NCI-H446 (cell line): Measurements from ENCODE around the gene IL18BP.

Source experiments
- DNase-seq, 2 experiments: peaks; one replicate each; lab custom pipeline; 2025; lab: John Stamatoyannopoulos, UW

IL18BP gene

GRCh38 chr11:71996946-71997345, 1.8 kb upstream of the IL18BP start:
- no peak for DNase-seq

- DNase-seq, result no peak
These were observed 1.1 kb upstream of the IL18BP start for GRCh38 chr11:71997594-71997993.

DNA sequence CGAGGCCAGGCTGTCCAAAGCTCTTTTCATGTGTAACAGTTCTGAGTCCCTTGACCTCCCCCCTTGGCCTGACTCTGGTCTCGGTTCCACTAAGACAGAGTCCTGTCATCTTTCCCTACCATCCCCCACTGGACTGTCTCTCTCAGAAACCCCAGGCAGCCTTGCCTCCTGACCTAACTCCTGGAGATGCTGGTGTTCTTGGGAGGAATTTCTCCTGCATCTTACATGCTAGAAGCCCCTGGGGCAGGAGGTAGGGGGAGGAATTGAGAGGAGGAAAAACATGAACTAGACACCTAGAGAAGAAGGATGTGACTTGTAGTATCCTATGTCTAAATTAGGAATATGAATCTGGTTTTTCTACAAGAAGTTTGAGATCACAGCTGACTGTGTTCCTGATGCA, 648 bp upstream of the IL18BP start:
- DNase-seq, result no peak

DNA sequence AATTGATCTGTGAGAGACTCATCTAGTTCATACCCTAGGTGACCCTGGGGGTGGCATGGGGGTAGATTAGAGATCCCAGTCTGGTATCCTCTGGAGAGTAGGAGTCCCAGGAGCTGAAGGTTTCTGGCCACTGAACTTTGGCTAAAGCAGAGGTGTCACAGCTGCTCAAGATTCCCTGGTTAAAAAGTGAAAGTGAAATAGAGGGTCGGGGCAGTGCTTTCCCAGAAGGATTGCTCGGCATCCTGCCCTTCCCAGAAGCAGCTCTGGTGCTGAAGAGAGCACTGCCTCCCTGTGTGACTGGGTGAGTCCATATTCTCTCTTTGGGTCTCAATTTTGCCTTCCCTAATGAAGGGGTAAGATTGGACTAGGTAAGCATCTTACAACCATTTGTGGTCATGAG, 653 bp downstream of the IL18BP start:
- DNase-seq, result no peak

- DNase-seq, result no peak
These were observed 1.1 kb downstream of the IL18BP start for GRCh38 chr11:71999798-72000197.

DNA sequence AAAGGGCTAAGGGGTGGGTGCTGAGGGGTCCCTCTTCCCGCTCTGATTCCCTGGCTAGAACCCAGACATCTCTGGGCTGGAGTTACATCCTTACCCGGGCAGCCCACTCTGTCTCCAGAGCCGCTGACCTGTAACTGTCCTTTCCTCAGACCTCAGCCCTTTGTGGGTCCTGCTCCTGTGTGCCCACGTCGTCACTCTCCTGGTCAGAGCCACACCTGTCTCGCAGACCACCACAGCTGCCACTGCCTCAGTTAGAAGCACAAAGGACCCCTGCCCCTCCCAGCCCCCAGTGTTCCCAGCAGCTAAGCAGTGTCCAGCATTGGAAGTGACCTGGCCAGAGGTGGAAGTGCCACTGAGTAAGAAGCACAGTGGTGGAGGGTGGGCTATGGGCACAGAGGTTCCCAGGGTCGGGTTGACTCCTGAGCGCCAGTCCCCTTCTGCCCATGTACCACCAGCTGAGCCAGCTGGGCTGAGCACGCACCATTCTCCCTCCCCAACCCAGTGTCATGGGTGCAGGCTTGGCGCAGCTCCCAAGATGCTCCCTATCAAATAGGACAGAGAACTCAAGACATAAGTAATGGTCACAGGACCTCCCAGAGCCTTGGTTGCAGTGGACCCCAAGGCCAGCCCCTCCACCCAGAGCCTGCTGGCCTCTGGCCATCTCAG, 1.6 kb downstream of the IL18BP start:
- DNase-seq, result no peak

DNA sequence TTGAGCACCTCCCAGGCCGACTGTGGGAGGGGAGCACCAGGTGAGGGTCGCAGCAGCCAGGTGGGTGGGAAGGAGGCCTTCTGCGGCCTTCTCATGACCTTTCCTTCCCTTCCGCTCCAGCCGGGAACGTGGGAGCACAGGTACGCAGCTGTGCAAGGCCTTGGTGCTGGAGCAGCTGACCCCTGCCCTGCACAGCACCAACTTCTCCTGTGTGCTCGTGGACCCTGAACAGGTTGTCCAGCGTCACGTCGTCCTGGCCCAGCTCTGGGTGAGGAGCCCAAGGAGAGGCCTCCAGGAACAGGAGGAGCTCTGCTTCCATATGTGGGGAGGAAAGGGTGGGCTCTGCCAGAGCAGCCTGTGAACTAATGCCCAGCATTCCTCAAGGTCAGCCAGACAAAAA, 2.6 kb downstream of the IL18BP start:
- no peak for DNase-seq

- no peak for DNase-seq
These were observed 3.3 kb downstream of the IL18BP start for GRCh38 chr11:72001834-72002591.

- no peak for DNase-seq
These were observed 4.4 kb downstream of the IL18BP start for GRCh38 chr11:72002841-72003775.

GRCh38 chr11:72003776-72004171, 5.1 kb downstream of the IL18BP start:
- DNase-seq, result no peak

DNA sequence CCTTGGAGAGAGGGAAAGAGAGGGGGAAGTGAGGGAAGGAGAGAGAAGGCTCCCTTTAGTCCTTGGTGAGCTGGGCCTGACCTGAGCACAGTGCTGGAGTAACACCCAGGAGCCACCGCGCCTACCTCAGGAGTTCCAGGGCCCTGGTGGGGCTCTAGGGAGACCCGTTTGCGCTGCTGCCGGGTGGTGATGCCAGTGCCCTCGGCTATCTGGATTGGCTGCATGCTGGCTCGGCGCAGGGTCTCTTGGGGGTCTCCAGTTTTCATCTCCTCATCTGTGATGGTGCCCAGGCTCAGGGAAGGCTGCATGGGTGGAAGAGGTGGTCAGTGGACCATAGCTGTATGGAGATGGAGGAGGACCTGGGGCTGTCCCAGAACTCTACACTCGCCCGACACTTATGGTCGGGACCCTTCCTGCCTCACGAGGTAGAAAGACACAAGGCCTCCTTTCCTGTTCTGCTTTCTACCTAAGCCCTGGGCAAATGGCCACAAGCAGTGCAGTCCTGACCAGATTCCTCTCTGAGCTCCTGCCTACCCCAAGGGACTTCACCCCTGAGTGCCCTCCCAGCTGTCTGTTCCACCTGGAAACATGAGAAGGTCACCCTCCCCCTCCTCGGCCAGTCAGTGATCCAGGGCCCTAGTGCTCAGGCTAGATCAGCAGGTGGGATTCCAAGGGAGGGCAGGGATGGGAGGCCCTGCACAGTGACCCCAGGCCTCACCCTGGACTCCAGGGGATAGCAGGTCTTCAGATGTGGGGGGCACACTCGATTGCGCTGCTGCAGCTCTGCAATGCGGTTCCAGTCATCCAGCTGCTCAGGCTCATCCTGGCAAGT, 6.0 kb downstream of the IL18BP start:
- no peak for DNase-seq

DNA sequence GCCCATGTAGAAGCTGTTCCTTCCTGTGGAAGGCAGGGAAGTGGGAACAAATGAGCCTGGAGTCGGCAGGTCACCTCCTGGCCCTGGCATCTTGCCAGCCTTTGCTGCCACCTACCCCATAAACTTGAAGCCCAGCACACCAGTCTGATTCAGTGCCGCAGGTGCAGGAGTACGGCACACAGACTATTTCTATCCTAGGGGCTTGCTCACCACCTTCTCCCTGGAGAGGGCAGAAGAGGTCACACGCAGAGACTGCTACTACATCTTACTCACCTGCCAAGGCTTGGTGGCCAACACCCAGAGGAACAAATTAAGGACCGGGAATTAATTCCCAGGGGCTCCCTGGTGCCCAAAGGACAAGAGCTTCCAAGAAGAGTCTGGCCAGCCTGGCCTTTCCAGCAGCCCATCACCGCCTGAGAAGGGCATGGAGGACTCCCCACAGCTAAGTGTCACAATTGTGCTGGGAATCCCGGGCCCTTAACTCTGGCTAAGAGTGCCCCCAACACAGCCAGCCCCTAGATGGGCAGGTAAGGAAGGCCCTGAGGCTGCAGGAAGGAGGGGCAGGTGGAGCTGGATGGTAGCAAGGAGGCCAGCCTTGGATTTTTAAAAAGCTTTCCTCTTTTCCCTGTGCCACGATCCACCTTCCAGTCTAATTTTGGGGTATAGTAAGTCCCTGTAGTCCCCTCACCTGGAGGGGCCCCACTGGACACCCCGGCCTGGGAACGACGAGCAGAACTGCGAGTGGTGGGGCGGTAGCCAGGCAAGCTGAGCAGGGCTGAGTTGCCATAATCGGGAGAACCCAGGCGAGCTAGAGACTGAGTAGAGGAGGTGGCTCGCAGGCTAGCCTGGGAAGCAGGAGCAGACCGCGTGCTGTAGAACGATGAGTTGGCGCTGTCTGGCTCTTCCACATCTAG, 6.9 kb downstream of the IL18BP start:
- no peak for DNase-seq

DNA sequence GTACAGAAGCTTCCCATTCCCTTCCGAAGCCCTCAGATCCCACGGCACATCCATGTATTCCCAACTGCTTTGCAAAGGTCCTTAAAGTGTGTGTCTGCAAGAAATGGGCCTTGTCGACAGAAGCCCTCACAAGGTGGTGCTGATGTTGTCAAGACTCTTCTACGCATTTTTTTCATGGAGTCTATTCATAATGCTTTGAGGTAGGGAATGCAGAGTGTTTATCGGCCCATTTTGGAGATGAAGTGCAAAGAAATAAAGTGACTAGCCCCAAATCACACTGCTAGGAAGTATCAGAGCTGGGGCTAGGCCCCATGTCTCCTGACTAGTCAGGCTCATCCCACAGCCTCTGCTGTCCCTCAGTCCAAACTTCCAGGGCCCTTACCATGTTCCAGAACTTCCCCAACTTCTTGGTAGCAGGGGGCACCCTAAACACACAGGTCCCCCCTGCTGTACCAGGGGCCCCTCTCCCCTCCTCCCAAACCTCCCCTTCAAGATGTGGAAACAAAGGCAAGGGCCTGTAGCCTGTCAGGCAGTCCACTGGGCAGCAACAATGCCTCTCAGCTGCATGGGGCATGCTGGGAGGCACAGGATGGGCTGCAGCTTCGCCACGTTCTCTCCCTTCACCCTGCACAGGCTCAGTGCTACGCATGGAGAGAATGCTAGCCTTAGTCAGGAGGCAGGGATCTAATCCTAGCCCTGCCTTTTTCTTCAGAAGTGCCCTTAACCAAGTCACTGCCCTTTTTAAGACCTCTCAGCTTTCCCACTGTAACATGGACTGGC, 7.8 kb downstream of the IL18BP start:
- no peak for DNase-seq

GRCh38 chr11:72007089-72007476, 8.4 kb downstream of the IL18BP start:
- no peak for DNase-seq

- no peak for DNase-seq
These were observed 8.9 kb downstream of the IL18BP start for GRCh38 chr11:72007587-72007986.

GRCh38 chr11:72008728-72009127, 10.0 kb downstream of the IL18BP start:
- no peak for DNase-seq

DNA sequence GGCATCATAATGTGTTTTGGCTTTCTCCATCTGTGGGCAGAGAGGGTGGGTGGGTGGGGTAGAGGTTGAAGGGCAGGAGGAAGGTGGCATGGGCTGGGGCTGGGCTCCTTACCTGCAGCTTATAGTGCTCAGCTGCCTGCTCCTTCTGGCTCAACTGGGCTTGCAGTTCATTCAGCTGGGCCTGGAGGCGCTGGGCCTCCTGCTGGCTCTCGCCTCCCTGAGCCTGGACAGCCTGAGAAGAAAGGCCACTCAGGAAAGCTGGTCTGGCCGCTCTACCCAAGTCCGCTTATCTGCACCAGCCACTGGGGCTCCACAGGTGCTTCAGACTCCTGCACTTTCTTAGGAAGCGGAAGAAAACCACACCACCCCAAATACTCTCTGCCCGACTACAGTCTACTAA, 10.4 kb downstream of the IL18BP start:
- DNase-seq, result no peak

DNA sequence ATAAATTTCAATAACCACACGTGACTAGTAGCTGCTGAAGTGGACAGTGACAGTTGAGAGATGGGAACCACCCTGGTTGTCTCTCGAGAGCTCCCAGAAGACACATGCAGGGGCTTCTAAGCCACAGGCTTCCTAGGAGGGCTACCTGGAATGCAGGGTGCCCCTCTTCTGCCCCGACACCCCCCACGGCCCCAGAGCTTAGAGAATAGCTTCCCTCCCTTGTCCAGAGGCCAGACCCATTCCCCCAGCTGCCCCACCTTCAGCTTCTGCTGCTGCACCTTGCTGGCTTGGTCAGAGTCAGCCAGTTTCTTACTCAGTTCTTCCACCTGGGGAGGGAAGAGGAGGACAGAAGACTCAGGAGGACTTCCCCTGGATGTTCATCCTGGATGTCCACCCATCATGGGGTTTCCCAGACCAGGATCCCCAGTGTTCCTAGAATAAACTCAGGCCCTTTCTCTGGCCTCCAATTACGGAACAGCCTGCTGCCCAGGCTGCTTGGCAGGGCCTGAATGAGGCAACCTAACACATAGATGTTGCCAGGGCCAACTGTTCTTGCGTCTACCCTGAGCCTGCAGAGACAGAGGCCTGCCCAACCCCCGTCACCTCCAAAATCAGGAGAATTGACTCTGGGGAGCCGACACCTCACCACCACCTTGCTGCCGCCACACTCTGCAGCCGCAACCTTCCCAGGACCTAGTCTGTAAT, 12.0 kb downstream of the IL18BP start:
- no peak for DNase-seq

- no peak for DNase-seq
These were observed 13.5 kb downstream of the IL18BP start for GRCh38 chr11:72012091-72012630.
